H9 (cell line): ENCODE results near the gene SNCB. TPM values are rescaled to one million over a fixed set of nuclear protein-coding genes. Genes with fewer than 3 reads are reported as not detected.

Experiments
- DNase-seq: peaks from one replicate; pipeline ENCODE4 v3.0.0-alpha.2; 2017
- H2AFZ ChIP-seq: one replicate; pipeline ENCODE4 v1.6.1; 2013; ENCODE audit warnings: mild to moderate bottlenecking, low read length, control low read depth, moderate library complexity
- H2AK5ac ChIP-seq: 2 replicates; pipeline ENCODE4 v1.6.1; 2013; ENCODE audit warnings: low read length, control low read depth, mixed read lengths; ENCODE audit not compliant: insufficient read length
- H2BK120ac ChIP-seq: one replicate; pipeline ENCODE4 v1.6.1; 2013; ENCODE audit warnings: low read depth, mild to moderate bottlenecking, low read length, control low read depth, inconsistent platforms; ENCODE audit not compliant: poor library complexity, severe bottlenecking
- H2BK12ac ChIP-seq: 2 replicates; pipeline ENCODE4 v1.6.1; 2013; ENCODE audit warnings: low read length, control low read depth, mixed read lengths, low read depth; ENCODE audit not compliant: insufficient read length
- H2BK15ac ChIP-seq: 2 replicates; pipeline ENCODE4 v1.6.1; 2013; ENCODE audit warnings: low read depth, low read length, control low read depth
- H2BK20ac ChIP-seq: one replicate; pipeline ENCODE4 v1.6.1; 2013; ENCODE audit warnings: low read depth, mild to moderate bottlenecking, low read length, control low read depth, inconsistent platforms; ENCODE audit not compliant: poor library complexity, severe bottlenecking
- H2BK5ac ChIP-seq: 2 replicates; pipeline ENCODE4 v1.6.1; 2013; ENCODE audit warnings: low read length, control low read depth, mixed read lengths; ENCODE audit not compliant: insufficient read length
- H3K14ac ChIP-seq: 2 replicates; pipeline ENCODE4 v1.6.1; 2013; ENCODE audit warnings: low read length, control low read depth; ENCODE audit not compliant: insufficient read depth
- H3K18ac ChIP-seq: 2 replicates; pipeline ENCODE4 v1.6.1; 2013; ENCODE audit warnings: low read depth, mild to moderate bottlenecking, mixed read lengths, low read length, control low read depth; ENCODE audit not compliant: insufficient read length
- H3K23ac ChIP-seq: 2 replicates; pipeline ENCODE4 v1.6.1; 2013; ENCODE audit warnings: low read length, control low read depth, mixed read lengths, low read depth; ENCODE audit not compliant: insufficient read length
- H3K23me2 ChIP-seq: 2 replicates; pipeline ENCODE4 v1.6.1; 2013; ENCODE audit warnings: low read depth, mild to moderate bottlenecking, mixed read lengths, low read length, control low read depth; ENCODE audit not compliant: insufficient read length, poor library complexity, severe bottlenecking
- H3K27ac ChIP-seq: 2 replicates; pipeline ENCODE4 v1.5.1; 2013; ENCODE audit warnings: low read length, control low read depth, mixed read lengths, low read depth; ENCODE audit not compliant: insufficient read length
- H3K27me3 ChIP-seq: 2 replicates; pipeline ENCODE4 v1.6.1; 2013; ENCODE audit warnings: low read length, control low read depth, inconsistent platforms; ENCODE audit not compliant: insufficient read depth
- H3K4ac ChIP-seq: 2 replicates; pipeline ENCODE4 v1.6.1; 2013; ENCODE audit warnings: low read depth, mild to moderate bottlenecking, control low read depth, inconsistent platforms, low read length, moderate library complexity
- H3K4me1 ChIP-seq: 2 replicates; pipeline ENCODE4 v1.6.1; 2013; ENCODE audit warnings: low read length, control low read depth, inconsistent platforms; ENCODE audit not compliant: insufficient read depth
- H3K4me2 ChIP-seq: 2 replicates; pipeline ENCODE4 v1.6.1; 2013; ENCODE audit warnings: low read length, control low read depth, mixed read lengths; ENCODE audit not compliant: insufficient read length, insufficient read depth
- H3K56ac ChIP-seq: 2 replicates; pipeline ENCODE4 v1.6.1; 2013; ENCODE audit warnings: low read depth, mild to moderate bottlenecking, mixed read lengths, low read length, control low read depth; ENCODE audit not compliant: insufficient read length
- H3K79me1 ChIP-seq: 2 replicates; pipeline ENCODE4 v1.6.1; 2013; ENCODE audit warnings: low read depth, mild to moderate bottlenecking, moderate library complexity, low read length, control low read depth, inconsistent platforms; ENCODE audit not compliant: insufficient read depth, poor library complexity, severe bottlenecking
- H3K79me2 ChIP-seq: 2 replicates; pipeline ENCODE4 v1.6.1; 2013; ENCODE audit warnings: low read length, control low read depth, inconsistent platforms; ENCODE audit not compliant: insufficient read depth
- H3K9ac ChIP-seq: 2 replicates; pipeline ENCODE4 v1.6.1; 2013; ENCODE audit warnings: low read length, control low read depth, mixed read lengths; ENCODE audit not compliant: insufficient read length; ENCODE audit errors: extremely low read depth
- H3K9me3 ChIP-seq: one replicate; pipeline ENCODE4 v1.6.1; 2013; ENCODE audit warnings: low read depth, low read length, inconsistent platforms; ENCODE audit not compliant: control insufficient read depth
- H3T11ph ChIP-seq: one replicate; pipeline ENCODE4 v1.6.1; 2013; ENCODE audit warnings: mild to moderate bottlenecking, low read length, control low read depth, inconsistent platforms
- H4K20me1 ChIP-seq: one replicate; pipeline ENCODE4 v1.6.1; 2013; ENCODE audit not compliant: control insufficient read depth, insufficient read length, insufficient read depth
- H4K5ac ChIP-seq: 2 replicates; pipeline ENCODE4 v1.6.1; 2013; ENCODE audit warnings: low read depth, mild to moderate bottlenecking, mixed read lengths, low read length, control low read depth; ENCODE audit not compliant: insufficient read length
- H4K8ac ChIP-seq: replicated peaks from 2 replicates; pipeline ENCODE4 v1.6.1; 2013; ENCODE audit warnings: low read length, control low read depth, mixed read lengths, low read depth; ENCODE audit not compliant: insufficient read length
- H4K91ac ChIP-seq: 2 replicates; pipeline ENCODE4 v1.6.1; 2013; ENCODE audit warnings: low read depth, mild to moderate bottlenecking, moderate library complexity, mixed read lengths, low read length, control low read depth; ENCODE audit not compliant: insufficient read length
- H3K27ac Mint-ChIP-seq, 3 experiments: 2 replicates in 2 of 3; 3 replicates in 1 of 3; pipeline ENCODE4 v1.8.0; 2020 to 2021; ENCODE audit warnings: mixed read lengths in 3 of 3, mild to moderate bottlenecking in 1 of 3, moderate library complexity in 1 of 3
- H3K27me3 Mint-ChIP-seq: 2 replicates; pipeline ENCODE4 v1.8.0; 2021; ENCODE audit warnings: low read depth, mild to moderate bottlenecking, moderate library complexity, mixed read lengths
- H3K36me3 Mint-ChIP-seq, 3 experiments: 2 replicates in 2 of 3; 3 replicates in 1 of 3; pipeline ENCODE4 v1.8.0; 2020 to 2021; ENCODE audit warnings: low read depth in 3 of 3, mixed read lengths in 3 of 3; ENCODE audit not compliant: insufficient read depth in 1 of 3
- H3K4me1 Mint-ChIP-seq, 2 experiments: 2 replicates each; pipeline ENCODE4 v1.8.0; 2020; ENCODE audit warnings: mixed read lengths in 2 of 2
- H3K4me3 Mint-ChIP-seq, 2 experiments: 2 replicates in 1 of 2; 3 replicates in 1 of 2; pipeline ENCODE4 v1.8.0; 2020 to 2021; ENCODE audit warnings: mild to moderate bottlenecking in 2 of 2, mixed read lengths in 2 of 2, moderate library complexity in 1 of 2
- H3K9me3 Mint-ChIP-seq, 2 experiments: 2 replicates in 1 of 2; 3 replicates in 1 of 2; pipeline ENCODE4 v1.8.0; 2020; ENCODE audit warnings: mild to moderate bottlenecking in 2 of 2, mixed read lengths in 2 of 2, moderate library complexity in 1 of 2
- WGBS: extraction: QIAGEN DNeasy Blood & Tissue Kit; methylation state at CpG from one replicate; pipeline ENCODE4 v1.1.7; 2013; ENCODE audit warnings: missing lambda C conversion rate, low lambda C conversion rate, mixed read lengths; ENCODE audit not compliant: insufficient read length; ENCODE audit errors: extremely low coverage; 5-methylcytosine and 5-hydroxymethylcytosine counted together
- total RNA-seq: library from RNA; stranded (reverse); gene quantifications from 2 replicates; pipeline ENCODE4 v1.2.1, GENCODE V29; 2021
- TF ChIP-seq, protein P1 (sequence below): fragments of 200-600 bp; sonication (generic); conservative IDR thresholded peaks from 3 replicates; pipeline ENCODE4 v1.8.0; 2021; ENCODE audit warnings: antibody characterized with exemption, mild to moderate bottlenecking

Gene SNCB
- total RNA-seq, 1 experiment from 2014 or later: 3.5 TPM

DNA sequence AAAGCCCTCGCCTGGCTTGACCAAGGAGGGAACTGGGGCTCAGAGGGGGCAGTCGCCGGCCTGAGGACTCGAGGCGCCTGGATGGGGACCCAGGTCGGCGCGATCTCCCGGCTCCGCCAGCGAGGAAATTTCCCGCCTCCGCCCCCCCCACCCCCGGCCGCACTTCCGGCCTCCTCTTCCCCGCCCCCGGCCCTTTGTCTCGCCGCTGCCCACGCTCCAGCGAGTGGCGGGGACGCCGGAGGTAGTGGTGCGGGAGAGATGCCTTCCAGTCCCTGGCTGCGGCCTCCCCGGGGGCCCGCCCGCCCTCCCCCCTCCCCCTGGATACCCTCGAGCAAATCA, 19.9 kb downstream of the SNCB start:
- H3K4me2 ChIP-seq: peak overlapping the region; percentile 35
- Mint-ChIP-seq H3K36me3 (no peaks in the 10 kb centered on the region), H3K9me3 (no peaks in the 10 kb centered on the region; a peak in 1 of 5 replicates), H3K4me1 (peaks cover 32% of the 10 kb centered on the region in 2 experiments), H3K27me3 (peaks cover 27% of the 10 kb centered on the region), H3K4me3 (peak overlapping the region; percentile 59 to 76), H3K27ac (no peak overlapping the region)
- no peaks in the 10 kb centered on the region; the same call in 1 of the 2 replicates for H3K27me3 ChIP-seq
- H3K14ac ChIP-seq: no peak overlapping the region
- H2BK15ac ChIP-seq: no peak overlapping the region
- H3K4ac ChIP-seq: no peak overlapping the region
- H2AK5ac ChIP-seq: no peak overlapping the region
- no peak overlapping the region for H3K27ac ChIP-seq
- H2BK20ac ChIP-seq: no peak overlapping the region
- no peak overlapping the region for H3K18ac ChIP-seq
- DNase-seq: no peak
- H3T11ph ChIP-seq: no peak overlapping the region
- H3K23ac ChIP-seq: no peak overlapping the region
- WGBS: no CpG with 5 or more reads among the region's 31 CpGs
- TF ChIP-seq, protein P1, sequence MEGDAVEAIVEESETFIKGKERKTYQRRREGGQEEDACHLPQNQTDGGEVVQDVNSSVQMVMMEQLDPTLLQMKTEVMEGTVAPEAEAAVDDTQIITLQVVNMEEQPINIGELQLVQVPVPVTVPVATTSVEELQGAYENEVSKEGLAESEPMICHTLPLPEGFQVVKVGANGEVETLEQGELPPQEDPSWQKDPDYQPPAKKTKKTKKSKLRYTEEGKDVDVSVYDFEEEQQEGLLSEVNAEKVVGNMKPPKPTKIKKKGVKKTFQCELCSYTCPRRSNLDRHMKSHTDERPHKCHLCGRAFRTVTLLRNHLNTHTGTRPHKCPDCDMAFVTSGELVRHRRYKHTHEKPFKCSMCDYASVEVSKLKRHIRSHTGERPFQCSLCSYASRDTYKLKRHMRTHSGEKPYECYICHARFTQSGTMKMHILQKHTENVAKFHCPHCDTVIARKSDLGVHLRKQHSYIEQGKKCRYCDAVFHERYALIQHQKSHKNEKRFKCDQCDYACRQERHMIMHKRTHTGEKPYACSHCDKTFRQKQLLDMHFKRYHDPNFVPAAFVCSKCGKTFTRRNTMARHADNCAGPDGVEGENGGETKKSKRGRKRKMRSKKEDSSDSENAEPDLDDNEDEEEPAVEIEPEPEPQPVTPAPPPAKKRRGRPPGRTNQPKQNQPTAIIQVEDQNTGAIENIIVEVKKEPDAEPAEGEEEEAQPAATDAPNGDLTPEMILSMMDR: no peak
- no peaks in the 10 kb centered on the region for H3K79me2 ChIP-seq
- H4K91ac ChIP-seq: no peak overlapping the region
- H3K9me3 ChIP-seq: no peaks in the 10 kb centered on the region
- H4K5ac ChIP-seq: no peak overlapping the region
- no peaks in the 10 kb centered on the region; the same call in 1 of the 2 replicates for H3K4me1 ChIP-seq
- no peaks in the 10 kb centered on the region for H3K79me1 ChIP-seq
- peaks cover 6% of the 10 kb centered on the region for H3K23me2 ChIP-seq
- H4K20me1 ChIP-seq: no peaks in the 10 kb centered on the region
- no peak overlapping the region for H2BK5ac ChIP-seq
- no peak overlapping the region for H4K8ac ChIP-seq
- H3K56ac ChIP-seq: no peak overlapping the region
- no peak overlapping the region for H2BK12ac ChIP-seq
- H3K9ac ChIP-seq: no peak overlapping the region
- H2BK120ac ChIP-seq: no peak overlapping the region
- H2AFZ ChIP-seq: no peak overlapping the region
